HepG2 (cell line): ENCODE data around the gene EPN3. TPM values are rescaled to one million over a fixed set of nuclear protein-coding genes. Genes with fewer than 3 reads are reported as not detected.

Source experiments
- AGO1 ChIP-seq: fragments of 200-400 bp; formaldehyde crosslinking; IDR thresholded peaks from 2 replicates; pipeline ENCODE4 v1.6.1; 2017; ENCODE audit warnings: mild to moderate bottlenecking, low read depth, low read length, moderate library complexity; ENCODE audit not compliant: poor library complexity, severe bottlenecking
- HNF4A ChIP-seq: sonication (generic); formaldehyde crosslinking; IDR thresholded peaks from 2 replicates; pipeline ENCODE4 v1.4.0; 2020; ENCODE audit warnings: missing genetic modification reagents
- NR2F2 ChIP-seq: IDR thresholded peaks from 2 replicates; pipeline ENCODE4 v1.6.1; 2012; ENCODE audit warnings: low read depth, inconsistent platforms, borderline replicate concordance
- ZNF101 ChIP-seq: sonication (generic); formaldehyde crosslinking; IDR thresholded peaks from 2 replicates; pipeline ENCODE4 v1.4.0; 2020; ENCODE audit warnings: mild to moderate bottlenecking, low read depth, missing genetic modification reagents, borderline replicate concordance
- ZNF263 ChIP-seq: sonication (generic); formaldehyde crosslinking; IDR thresholded peaks from 2 replicates; pipeline ENCODE4 v1.4.0; 2020; ENCODE audit warnings: missing genetic modification reagents
- ZNF674 ChIP-seq: sonication (generic); formaldehyde crosslinking; IDR thresholded peaks from 2 replicates; pipeline ENCODE4 v1.5.0; 2020; ENCODE audit warnings: low read depth, mild to moderate bottlenecking, missing genetic modification reagents
- ZNF850 ChIP-seq: sonication (generic); formaldehyde crosslinking; conservative IDR thresholded peaks from 2 replicates; pipeline ENCODE4 v1.9.0; 2021; ENCODE audit warnings: mild to moderate bottlenecking, missing genetic modification reagents
- polyA plus RNA-seq, 8 experiments: library from polyadenylated mRNA; depleted of rRNA in 3 of 8; stranded (reverse) in 7 of 8; unstranded in 1 of 8; fragments of >200 nt; fragmentation: Illumina TruSeq in 4 of 8; extraction: Trizol in 4 of 8; gene quantifications; 2 replicates each; pipeline versions ENCODE4 v1.2.1 to v1.2.3, GENCODE V29; 2011 to 2016; ENCODE audit warnings: low read depth in 4 of 8, missing spikeins in 1 of 8, mixed read lengths in 1 of 8; ENCODE audit not compliant: insufficient read depth in 1 of 8
- total RNA-seq, 5 experiments: library from RNA; depleted of rRNA; stranded (reverse); fragments of >200 nt; fragmentation: Illumina TruSeq; extraction: Trizol; gene quantifications; 2 replicates each; pipeline ENCODE4 v1.2.3, GENCODE V29; 2016; ENCODE audit warnings: low read depth in 1 of 5
- TF ChIP-seq, protein P1 (sequence below), 2 experiments: sonication (generic) in 1 of 2; formaldehyde crosslinking in 1 of 2; IDR thresholded peaks; 2 replicates each; pipeline versions ENCODE4 v1.4.0 to v1.6.1; 2018 to 2020; ENCODE audit warnings: missing genetic modification reagents in 2 of 2, borderline replicate concordance in 1 of 2, low read depth in 1 of 2, mild to moderate bottlenecking in 1 of 2, missing biosample characterization in 1 of 2
- TF ChIP-seq, protein P2 (sequence below): sonication (generic); formaldehyde crosslinking; IDR thresholded peaks from 2 replicates; pipeline ENCODE4 v1.4.0; 2020; ENCODE audit warnings: mild to moderate bottlenecking, missing genetic modification reagents, borderline replicate concordance
- TF ChIP-seq, protein P3 (sequence below): sonication (generic); formaldehyde crosslinking; IDR thresholded peaks from 2 replicates; pipeline ENCODE4 v1.5.0; 2020; ENCODE audit warnings: missing genetic modification reagents
- TF ChIP-seq, protein P4 (sequence below): sonication (generic); formaldehyde crosslinking; IDR thresholded peaks from 2 replicates; pipeline ENCODE4 v1.4.0; 2020; ENCODE audit warnings: missing genetic modification reagents, mild to moderate bottlenecking, borderline replicate concordance
- TF ChIP-seq, protein P5 (sequence below): sonication (generic); formaldehyde crosslinking; IDR thresholded peaks from 2 replicates; pipeline ENCODE4 v1.9.0; 2021; ENCODE audit warnings: missing genetic modification reagents, borderline replicate concordance
- TF ChIP-seq, protein P6 (sequence below): sonication (generic); formaldehyde crosslinking; IDR thresholded peaks from 2 replicates; pipeline ENCODE4 v1.4.0; 2020; ENCODE audit warnings: mild to moderate bottlenecking, missing genetic modification reagents
- TF ChIP-seq, protein P7 (sequence below): sonication (generic); formaldehyde crosslinking; IDR thresholded peaks from 2 replicates; pipeline ENCODE4 v1.4.0; 2020; ENCODE audit warnings: missing genetic modification reagents, mild to moderate bottlenecking, borderline replicate concordance

The EPN3 gene
- total and polyA plus RNA-seq, 2 of the 13 experiments (the other 11 are each of a cell fraction or from before 2014, with no cell fraction given): 0.11 to 0.95 TPM

DNA sequence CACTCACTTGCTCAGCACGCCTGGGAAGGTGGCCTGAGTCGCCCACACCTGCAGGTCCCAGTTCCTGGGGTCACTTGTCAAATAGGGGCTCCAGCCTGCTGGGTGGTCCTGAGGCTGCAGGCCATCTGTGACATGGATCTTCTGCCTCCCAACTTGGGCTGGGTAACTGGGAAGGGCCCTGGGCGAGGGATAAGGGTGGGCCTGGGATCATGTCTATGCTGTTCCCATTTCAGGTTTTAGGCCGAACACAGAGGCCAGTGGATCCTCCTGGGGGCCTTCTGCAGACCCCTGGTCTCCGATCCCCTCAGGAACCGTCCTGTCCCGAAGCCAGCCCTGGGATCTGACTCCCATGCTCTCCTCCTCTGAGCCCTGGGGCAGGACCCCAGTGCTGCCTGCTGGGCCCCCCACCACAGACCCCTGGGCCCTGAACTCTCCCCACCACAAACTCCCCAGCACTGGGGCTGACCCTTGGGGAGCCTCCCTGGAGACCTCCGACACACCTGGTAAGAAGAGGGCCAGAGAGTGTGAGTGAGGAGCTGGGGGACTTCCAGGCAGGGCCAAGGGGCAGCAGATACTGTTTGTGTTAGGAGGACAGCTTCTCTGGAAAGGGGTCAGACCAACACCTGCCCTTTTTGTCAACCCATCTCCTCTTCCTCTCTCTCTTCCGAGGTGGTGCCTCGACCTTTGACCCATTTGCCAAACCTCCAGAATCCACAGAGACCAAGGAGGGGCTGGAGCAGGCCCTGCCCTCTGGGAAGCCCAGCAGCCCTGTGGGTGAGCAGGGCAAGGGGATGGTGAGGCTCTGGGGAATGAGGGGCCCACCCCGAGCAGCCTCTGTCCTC is 8.2 kb downstream of the EPN3 start (continued):
- TF ChIP-seq, protein P1, sequence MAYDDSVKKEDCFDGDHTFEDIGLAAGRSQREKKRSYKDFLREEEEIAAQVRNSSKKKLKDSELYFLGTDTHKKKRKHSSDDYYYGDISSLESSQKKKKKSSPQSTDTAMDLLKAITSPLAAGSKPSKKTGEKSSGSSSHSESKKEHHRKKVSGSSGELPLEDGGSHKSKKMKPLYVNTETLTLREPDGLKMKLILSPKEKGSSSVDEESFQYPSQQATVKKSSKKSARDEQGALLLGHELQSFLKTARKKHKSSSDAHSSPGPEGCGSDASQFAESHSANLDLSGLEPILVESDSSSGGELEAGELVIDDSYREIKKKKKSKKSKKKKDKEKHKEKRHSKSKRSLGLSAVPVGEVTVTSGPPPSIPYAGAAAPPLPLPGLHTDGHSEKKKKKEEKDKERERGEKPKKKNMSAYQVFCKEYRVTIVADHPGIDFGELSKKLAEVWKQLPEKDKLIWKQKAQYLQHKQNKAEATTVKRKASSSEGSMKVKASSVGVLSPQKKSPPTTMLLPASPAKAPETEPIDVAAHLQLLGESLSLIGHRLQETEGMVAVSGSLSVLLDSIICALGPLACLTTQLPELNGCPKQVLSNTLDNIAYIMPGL (CRISPR knock-in tag; IDR thresholded peaks at IDR 0.05; ENCODE audit: borderline replicate concordance in 1 of 2, low read depth in 1 of 2): no peak
- no peak for TF ChIP-seq ZNF850 (CRISPR knock-in tag)
- peak; percentile 32 for TF ChIP-seq AGO1
- TF ChIP-seq, protein P2, sequence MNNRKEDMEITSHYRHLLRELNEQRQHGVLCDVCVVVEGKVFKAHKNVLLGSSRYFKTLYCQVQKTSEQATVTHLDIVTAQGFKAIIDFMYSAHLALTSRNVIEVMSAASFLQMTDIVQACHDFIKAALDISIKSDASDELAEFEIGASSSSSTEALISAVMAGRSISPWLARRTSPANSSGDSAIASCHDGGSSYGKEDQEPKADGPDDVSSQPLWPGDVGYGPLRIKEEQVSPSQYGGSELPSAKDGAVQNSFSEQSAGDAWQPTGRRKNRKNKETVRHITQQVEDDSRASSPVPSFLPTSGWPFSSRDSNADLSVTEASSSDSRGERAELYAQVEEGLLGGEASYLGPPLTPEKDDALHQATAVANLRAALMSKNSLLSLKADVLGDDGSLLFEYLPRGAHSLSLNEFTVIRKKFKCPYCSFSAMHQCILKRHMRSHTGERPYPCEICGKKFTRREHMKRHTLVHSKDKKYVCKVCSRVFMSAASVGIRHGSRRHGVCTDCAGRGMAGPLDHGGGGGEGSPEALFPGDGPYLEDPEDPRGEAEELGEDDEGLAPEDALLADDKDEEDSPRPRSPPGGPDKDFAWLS: no peak
- TF ChIP-seq, protein P3, sequence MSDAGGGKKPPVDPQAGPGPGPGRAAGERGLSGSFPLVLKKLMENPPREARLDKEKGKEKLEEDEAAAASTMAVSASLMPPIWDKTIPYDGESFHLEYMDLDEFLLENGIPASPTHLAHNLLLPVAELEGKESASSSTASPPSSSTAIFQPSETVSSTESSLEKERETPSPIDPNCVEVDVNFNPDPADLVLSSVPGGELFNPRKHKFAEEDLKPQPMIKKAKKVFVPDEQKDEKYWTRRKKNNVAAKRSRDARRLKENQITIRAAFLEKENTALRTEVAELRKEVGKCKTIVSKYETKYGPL (CRISPR knock-in tag): no peak
- TF ChIP-seq ZNF101: no peak
- TF ChIP-seq, protein P4, sequence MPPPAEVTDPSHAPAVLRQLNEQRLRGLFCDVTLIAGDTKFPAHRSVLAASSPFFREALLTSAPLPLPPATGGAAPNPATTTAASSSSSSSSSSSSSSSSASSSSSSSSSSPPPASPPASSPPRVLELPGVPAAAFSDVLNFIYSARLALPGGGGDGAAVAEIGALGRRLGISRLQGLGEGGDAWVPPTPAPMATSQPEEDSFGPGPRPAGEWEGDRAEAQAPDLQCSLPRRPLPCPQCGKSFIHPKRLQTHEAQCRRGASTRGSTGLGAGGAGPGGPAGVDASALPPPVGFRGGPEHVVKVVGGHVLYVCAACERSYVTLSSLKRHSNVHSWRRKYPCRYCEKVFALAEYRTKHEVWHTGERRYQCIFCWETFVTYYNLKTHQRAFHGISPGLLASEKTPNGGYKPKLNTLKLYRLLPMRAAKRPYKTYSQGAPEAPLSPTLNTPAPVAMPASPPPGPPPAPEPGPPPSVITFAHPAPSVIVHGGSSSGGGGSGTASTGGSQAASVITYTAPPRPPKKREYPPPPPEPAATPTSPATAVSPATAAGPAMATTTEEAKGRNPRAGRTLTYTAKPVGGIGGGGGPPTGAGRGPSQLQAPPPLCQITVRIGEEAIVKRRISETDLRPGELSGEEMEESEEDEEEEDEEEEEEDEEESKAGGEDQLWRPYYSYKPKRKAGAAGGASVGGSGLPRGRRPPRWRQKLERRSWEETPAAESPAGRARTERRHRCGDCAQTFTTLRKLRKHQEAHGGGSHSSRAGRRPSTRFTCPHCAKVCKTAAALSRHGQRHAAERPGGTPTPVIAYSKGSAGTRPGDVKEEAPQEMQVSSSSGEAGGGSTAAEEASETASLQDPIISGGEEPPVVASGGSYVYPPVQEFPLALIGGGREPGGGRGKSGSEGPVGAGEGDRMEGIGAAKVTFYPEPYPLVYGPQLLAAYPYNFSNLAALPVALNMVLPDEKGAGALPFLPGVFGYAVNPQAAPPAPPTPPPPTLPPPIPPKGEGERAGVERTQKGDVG (CRISPR knock-in tag): no peak
- TF ChIP-seq, protein P5, sequence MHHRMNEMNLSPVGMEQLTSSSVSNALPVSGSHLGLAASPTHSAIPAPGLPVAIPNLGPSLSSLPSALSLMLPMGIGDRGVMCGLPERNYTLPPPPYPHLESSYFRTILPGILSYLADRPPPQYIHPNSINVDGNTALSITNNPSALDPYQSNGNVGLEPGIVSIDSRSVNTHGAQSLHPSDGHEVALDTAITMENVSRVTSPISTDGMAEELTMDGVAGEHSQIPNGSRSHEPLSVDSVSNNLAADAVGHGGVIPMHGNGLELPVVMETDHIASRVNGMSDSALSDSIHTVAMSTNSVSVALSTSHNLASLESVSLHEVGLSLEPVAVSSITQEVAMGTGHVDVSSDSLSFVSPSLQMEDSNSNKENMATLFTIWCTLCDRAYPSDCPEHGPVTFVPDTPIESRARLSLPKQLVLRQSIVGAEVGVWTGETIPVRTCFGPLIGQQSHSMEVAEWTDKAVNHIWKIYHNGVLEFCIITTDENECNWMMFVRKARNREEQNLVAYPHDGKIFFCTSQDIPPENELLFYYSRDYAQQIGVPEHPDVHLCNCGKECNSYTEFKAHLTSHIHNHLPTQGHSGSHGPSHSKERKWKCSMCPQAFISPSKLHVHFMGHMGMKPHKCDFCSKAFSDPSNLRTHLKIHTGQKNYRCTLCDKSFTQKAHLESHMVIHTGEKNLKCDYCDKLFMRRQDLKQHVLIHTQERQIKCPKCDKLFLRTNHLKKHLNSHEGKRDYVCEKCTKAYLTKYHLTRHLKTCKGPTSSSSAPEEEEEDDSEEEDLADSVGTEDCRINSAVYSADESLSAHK (CRISPR knock-in tag): no peak
- TF ChIP-seq ZNF674: no peak
- TF ChIP-seq, protein P6, sequence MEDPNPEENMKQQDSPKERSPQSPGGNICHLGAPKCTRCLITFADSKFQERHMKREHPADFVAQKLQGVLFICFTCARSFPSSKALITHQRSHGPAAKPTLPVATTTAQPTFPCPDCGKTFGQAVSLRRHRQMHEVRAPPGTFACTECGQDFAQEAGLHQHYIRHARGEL (CRISPR knock-in tag): no peak
- no peak for TF ChIP-seq NR2F2
- TF ChIP-seq HNF4A: peak; percentile 65
- TF ChIP-seq ZNF263: no peak
- TF ChIP-seq, protein P7, sequence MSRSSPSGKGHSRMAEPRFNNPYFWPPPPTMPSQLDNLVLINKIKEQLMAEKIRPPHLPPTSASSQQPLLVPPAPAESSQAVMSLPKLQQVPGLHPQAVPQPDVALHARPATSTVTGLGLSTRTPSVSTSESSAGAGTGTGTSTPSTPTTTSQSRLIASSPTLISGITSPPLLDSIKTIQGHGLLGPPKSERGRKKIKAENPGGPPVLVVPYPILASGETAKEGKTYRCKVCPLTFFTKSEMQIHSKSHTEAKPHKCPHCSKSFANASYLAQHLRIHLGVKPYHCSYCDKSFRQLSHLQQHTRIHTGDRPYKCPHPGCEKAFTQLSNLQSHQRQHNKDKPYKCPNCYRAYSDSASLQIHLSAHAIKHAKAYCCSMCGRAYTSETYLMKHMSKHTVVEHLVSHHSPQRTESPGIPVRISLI (CRISPR knock-in tag): no peak
